CD14-positive monocyte (primary cell): ENCODE data around the gene BARX2. TPM values are rescaled to one million over a fixed set of nuclear protein-coding genes. Genes with fewer than 3 reads are reported as not detected.

Experiments
- DNase-seq, 3 donors: peaks; one replicate each; pipeline ENCODE4 v3.0.0-alpha.2; 2011 to 2022
- H2AFZ ChIP-seq: 2 replicates; pipeline ENCODE4 v1.6.0; 2012; ENCODE audit warnings: mild to moderate bottlenecking, low read depth, low read length, inconsistent platforms; ENCODE audit not compliant: insufficient read depth, poor library complexity, severe bottlenecking
- H3K27ac ChIP-seq, 2 donors: 1 replicate in 1 of 2; 2 replicates in 1 of 2; pipeline ENCODE4 v1.5.1; 2012 to 2013; ENCODE audit warnings: low read length in 2 of 2, control low read depth in 1 of 2, inconsistent platforms in 1 of 2, low read depth in 1 of 2, mild to moderate bottlenecking in 1 of 2
- H3K27me3 ChIP-seq, 2 donors: one replicate each; pipeline versions ENCODE4 v1.6.0 to v1.6.1; 2011 to 2013; ENCODE audit warnings: low read length in 2 of 2; ENCODE audit not compliant: control insufficient read depth in 2 of 2, insufficient read depth in 2 of 2
- H3K36me3 ChIP-seq, 2 donors: replicated peaks in 1 of 2; 1 replicate in 1 of 2; 2 replicates in 1 of 2; pipeline versions ENCODE4 v1.5.1 to v1.6.1; 2012 to 2013; ENCODE audit warnings: low read length in 2 of 2, control low read depth in 1 of 2, inconsistent platforms in 1 of 2, mild to moderate bottlenecking in 1 of 2; ENCODE audit not compliant: insufficient read depth in 2 of 2, control insufficient read depth in 1 of 2
- H3K4me1 ChIP-seq, 2 donors: 1 replicate in 1 of 2; 2 replicates in 1 of 2; pipeline versions ENCODE4 v1.5.1 to v1.6.1; 2012 to 2013; ENCODE audit warnings: low read length in 2 of 2, control low read depth in 1 of 2, inconsistent platforms in 1 of 2, mild to moderate bottlenecking in 1 of 2, moderate library complexity in 1 of 2; ENCODE audit not compliant: insufficient read depth in 2 of 2, control insufficient read depth in 1 of 2
- H3K4me2 ChIP-seq: replicated peaks from 2 replicates; pipeline ENCODE3; 2012; ENCODE audit warnings: low read length, moderate library complexity, mild to moderate bottlenecking; ENCODE audit not compliant: poor library complexity, severe bottlenecking; ENCODE audit errors: extremely low read depth
- H3K4me3 ChIP-seq, 3 experiments: fragments of 200-600 bp in 1 of 3; sonication (generic) in 1 of 3; replicated peaks in 1 of 3; 1 replicate in 2 of 3; 2 replicates in 1 of 3; pipeline ENCODE4 v1.5.1; 2011 to 2013; ENCODE audit warnings: low read length in 3 of 3, mild to moderate bottlenecking in 3 of 3, control low read depth in 2 of 3, low read depth in 2 of 3, inconsistent platforms in 1 of 3, moderate library complexity in 1 of 3
- H3K79me2 ChIP-seq: 2 replicates; pipeline ENCODE4 v1.6.0; 2012; ENCODE audit warnings: mild to moderate bottlenecking, control low read depth, inconsistent platforms, low read length, moderate library complexity; ENCODE audit not compliant: insufficient read depth
- H3K9ac ChIP-seq: 2 replicates; pipeline ENCODE4 v1.6.0; 2017; ENCODE audit warnings: low read length, mild to moderate bottlenecking; ENCODE audit not compliant: insufficient read depth, poor library complexity, severe bottlenecking
- H3K9me3 ChIP-seq, 2 donors: replicated peaks in 1 of 2; 1 replicate in 1 of 2; 2 replicates in 1 of 2; pipeline versions ENCODE4 v1.5.1 to v1.6.1; 2012 to 2013; ENCODE audit warnings: low read length in 2 of 2, control low read depth in 1 of 2; ENCODE audit not compliant: control insufficient read depth in 1 of 2, insufficient read depth in 1 of 2
- H4K20me1 ChIP-seq: 2 replicates; pipeline ENCODE4 v1.6.0; 2012; ENCODE audit warnings: mild to moderate bottlenecking, low read length, control low read depth, moderate library complexity; ENCODE audit not compliant: insufficient read depth
- H3K27ac Mint-ChIP-seq, 7 donors: one replicate each; pipeline ENCODE4 v1.8.0; 2020; ENCODE audit warnings: mild to moderate bottlenecking in 7 of 7, mixed read lengths in 7 of 7, moderate library complexity in 6 of 7, inconsistent platforms in 2 of 7
- H3K27me3 Mint-ChIP-seq, 3 donors: one replicate each; pipeline ENCODE4 v1.8.0; 2021 to 2022; ENCODE audit warnings: low read depth in 3 of 3, mild to moderate bottlenecking in 3 of 3, mixed read lengths in 3 of 3, moderate library complexity in 3 of 3, inconsistent platforms in 1 of 3
- H3K36me3 Mint-ChIP-seq, 2 donors: one replicate each; pipeline ENCODE4 v1.8.0; 2020; ENCODE audit warnings: mixed read lengths in 2 of 2, inconsistent platforms in 1 of 2, mild to moderate bottlenecking in 1 of 2
- H3K4me1 Mint-ChIP-seq: one replicate; pipeline ENCODE4 v1.8.0; 2020; ENCODE audit warnings: mild to moderate bottlenecking, mixed read lengths
- H3K4me3 Mint-ChIP-seq, 2 donors: one replicate each; pipeline ENCODE4 v1.8.0; 2020; ENCODE audit warnings: mild to moderate bottlenecking in 2 of 2, mixed read lengths in 2 of 2, moderate library complexity in 1 of 2
- H3K9me3 Mint-ChIP-seq, 7 donors: one replicate each; pipeline ENCODE4 v1.8.0; 2020 to 2022; ENCODE audit warnings: mixed read lengths in 7 of 7, mild to moderate bottlenecking in 6 of 7, moderate library complexity in 6 of 7, inconsistent platforms in 2 of 7
- WGBS: methylation state at CpG from one replicate; pipeline ENCODE4 v1.1.5; 2013; ENCODE audit warnings: missing lambda C conversion rate; ENCODE audit not compliant: insufficient coverage; 5-methylcytosine and 5-hydroxymethylcytosine counted together
- intact Hi-C, 2 donors: fragments of 100-400 bp; cut with micrococcal nuclease; formaldehyde crosslinking; loops; one replicate each; pipeline versions ENCODE4 v1.15.0 to v1.15.1; 2023
- polyA plus RNA-seq, 3 donors: library from polyadenylated mRNA; depleted of rRNA in 1 of 3; unstranded in 2 of 3; stranded (reverse) in 1 of 3; fragments of 300-500 nt in 2 of 3; fragments of >200 nt in 1 of 3; fragmentation: Illumina TruSeq in 2 of 3; gene quantifications; 1 replicate in 2 of 3; 2 replicates in 1 of 3; pipeline ENCODE4 v1.2.3, GENCODE V29; 2012 to 2021
- TF ChIP-seq, protein P1 (sequence below): fragments of 200-600 bp; IDR thresholded peaks from one replicate; pipeline ENCODE4 v1.8.0; 2022; ENCODE audit warnings: antibody characterized with exemption, mild to moderate bottlenecking

BARX2 gene
- polyA plus RNA-seq, 3 donors: not detected

DNA sequence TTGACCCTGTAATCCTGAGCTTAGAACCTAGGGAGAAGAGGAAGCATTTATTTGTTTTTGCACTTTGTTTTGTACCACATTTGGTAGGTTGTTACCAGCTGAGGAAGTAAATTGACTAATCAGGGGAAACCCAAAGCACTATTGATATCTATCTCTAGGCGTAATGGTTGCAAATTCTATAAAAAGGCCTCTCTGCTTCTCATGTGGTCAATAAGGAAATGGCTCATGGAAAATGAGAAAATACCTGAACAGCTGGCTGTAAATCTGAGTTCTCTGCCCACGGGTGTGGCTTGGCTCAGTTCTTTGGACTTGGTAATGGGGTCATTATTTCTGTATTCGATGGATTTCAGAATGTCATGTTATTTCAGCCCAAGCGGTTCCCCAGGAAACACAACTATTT lies 42.4 kb downstream of the BARX2 start:
- Histone ChIP-seq H3K79me2 (no peaks in the 10 kb centered on the region), H3K36me3 (no peaks in the 10 kb centered on the region), H3K27me3 (no peaks in the 10 kb centered on the region), H3K27ac (no peak overlapping the region), H2AFZ (no peak overlapping the region), H3K9me3 (no peaks in the 10 kb centered on the region), H3K4me1 (no peaks in the 10 kb centered on the region), H4K20me1 (no peaks in the 10 kb centered on the region), H3K4me3 (no peak overlapping the region), H3K4me2 (no peak overlapping the region), H3K9ac (no peak overlapping the region)
- H3K4me1 Mint-ChIP-seq: no peaks in the 10 kb centered on the region
- TF ChIP-seq, protein P1, sequence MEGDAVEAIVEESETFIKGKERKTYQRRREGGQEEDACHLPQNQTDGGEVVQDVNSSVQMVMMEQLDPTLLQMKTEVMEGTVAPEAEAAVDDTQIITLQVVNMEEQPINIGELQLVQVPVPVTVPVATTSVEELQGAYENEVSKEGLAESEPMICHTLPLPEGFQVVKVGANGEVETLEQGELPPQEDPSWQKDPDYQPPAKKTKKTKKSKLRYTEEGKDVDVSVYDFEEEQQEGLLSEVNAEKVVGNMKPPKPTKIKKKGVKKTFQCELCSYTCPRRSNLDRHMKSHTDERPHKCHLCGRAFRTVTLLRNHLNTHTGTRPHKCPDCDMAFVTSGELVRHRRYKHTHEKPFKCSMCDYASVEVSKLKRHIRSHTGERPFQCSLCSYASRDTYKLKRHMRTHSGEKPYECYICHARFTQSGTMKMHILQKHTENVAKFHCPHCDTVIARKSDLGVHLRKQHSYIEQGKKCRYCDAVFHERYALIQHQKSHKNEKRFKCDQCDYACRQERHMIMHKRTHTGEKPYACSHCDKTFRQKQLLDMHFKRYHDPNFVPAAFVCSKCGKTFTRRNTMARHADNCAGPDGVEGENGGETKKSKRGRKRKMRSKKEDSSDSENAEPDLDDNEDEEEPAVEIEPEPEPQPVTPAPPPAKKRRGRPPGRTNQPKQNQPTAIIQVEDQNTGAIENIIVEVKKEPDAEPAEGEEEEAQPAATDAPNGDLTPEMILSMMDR: no peak
- no peak overlapping the region for H3K27ac Mint-ChIP-seq
- no peak overlapping the region for H3K4me3 Mint-ChIP-seq
- DNase-seq: no peak
- peaks cover 0 to 3% (median 0%) of the 10 kb centered on the region in 7 donors for H3K9me3 Mint-ChIP-seq
- no peaks in the 10 kb centered on the region for H3K36me3 Mint-ChIP-seq
- WGBS: 0% methylated on average over 1 of the region's 4 CpGs
- intact Hi-C loops: no loop called here
- H3K27me3 Mint-ChIP-seq: peaks cover 0 to 3% (median 2%) of the 10 kb centered on the region in 3 donors

DNA sequence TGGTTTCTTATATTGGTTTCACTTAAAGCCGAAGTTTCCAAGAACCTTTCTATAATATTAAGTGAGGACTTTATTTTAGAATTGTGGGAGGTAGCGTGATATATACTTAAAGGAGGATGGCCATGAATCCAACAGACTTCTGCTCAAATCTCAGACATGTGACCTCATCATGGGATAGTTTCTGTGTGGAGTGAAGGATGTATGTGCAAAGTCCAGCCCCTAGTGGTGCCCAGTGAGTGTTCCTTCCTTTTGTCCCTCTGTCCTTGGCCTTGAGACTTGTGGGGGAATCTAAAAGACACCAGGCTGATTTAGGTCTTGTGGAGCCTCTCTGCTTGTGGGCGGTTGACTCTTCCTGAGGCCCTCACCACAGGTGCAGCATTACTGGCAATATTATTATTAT lies 43.7 kb downstream of the BARX2 start:
- no peak overlapping the region for H2AFZ ChIP-seq
- no peaks in the 10 kb centered on the region for H3K36me3 ChIP-seq
- Mint-ChIP-seq H3K36me3 (no peaks in the 10 kb centered on the region), H3K9me3 (peaks cover 0 to 3% (median 0%) of the 10 kb centered on the region in 7 donors), H3K27ac (no peak overlapping the region), H3K4me3 (no peak overlapping the region), H3K27me3 (peaks cover 2 to 3% (median 2%) of the 10 kb centered on the region in 3 donors), H3K4me1 (no peaks in the 10 kb centered on the region)
- no peak overlapping the region for H3K4me2 ChIP-seq
- no peaks in the 10 kb centered on the region for H3K9me3 ChIP-seq
- WGBS: no CpG with 5 or more reads among the region's 3 CpGs
- intact Hi-C loops: no loop called here
- no peak overlapping the region for H3K9ac ChIP-seq
- H3K4me1 ChIP-seq: no peaks in the 10 kb centered on the region
- no peaks in the 10 kb centered on the region for H3K79me2 ChIP-seq
- H3K27me3 ChIP-seq: no peaks in the 10 kb centered on the region
- H3K4me3 ChIP-seq: no peak overlapping the region
- no peaks in the 10 kb centered on the region for H4K20me1 ChIP-seq
- TF ChIP-seq, protein P1: no peak
- H3K27ac ChIP-seq: no peak overlapping the region
- no peak for DNase-seq
